Raji (cell line): ENCODE results near the gene TMEM254.

ENCODE experiments used
- POLR2A ChIP-seq: IDR thresholded peaks from 2 replicates; pipeline ENCODE4 v1.6.1; 2011; ENCODE audit warnings: low read depth, low read length, control low read depth; ENCODE audit not compliant: insufficient read depth

Gene TMEM254

GRCh38 chr10:80079312-80079719 is 851 bp downstream of the TMEM254 start:
- TF ChIP-seq POLR2A, result no peak

GRCh38 chr10:80081026-80081425 is 2.6 kb downstream of the TMEM254 start:
- TF ChIP-seq POLR2A, result no peak

DNA sequence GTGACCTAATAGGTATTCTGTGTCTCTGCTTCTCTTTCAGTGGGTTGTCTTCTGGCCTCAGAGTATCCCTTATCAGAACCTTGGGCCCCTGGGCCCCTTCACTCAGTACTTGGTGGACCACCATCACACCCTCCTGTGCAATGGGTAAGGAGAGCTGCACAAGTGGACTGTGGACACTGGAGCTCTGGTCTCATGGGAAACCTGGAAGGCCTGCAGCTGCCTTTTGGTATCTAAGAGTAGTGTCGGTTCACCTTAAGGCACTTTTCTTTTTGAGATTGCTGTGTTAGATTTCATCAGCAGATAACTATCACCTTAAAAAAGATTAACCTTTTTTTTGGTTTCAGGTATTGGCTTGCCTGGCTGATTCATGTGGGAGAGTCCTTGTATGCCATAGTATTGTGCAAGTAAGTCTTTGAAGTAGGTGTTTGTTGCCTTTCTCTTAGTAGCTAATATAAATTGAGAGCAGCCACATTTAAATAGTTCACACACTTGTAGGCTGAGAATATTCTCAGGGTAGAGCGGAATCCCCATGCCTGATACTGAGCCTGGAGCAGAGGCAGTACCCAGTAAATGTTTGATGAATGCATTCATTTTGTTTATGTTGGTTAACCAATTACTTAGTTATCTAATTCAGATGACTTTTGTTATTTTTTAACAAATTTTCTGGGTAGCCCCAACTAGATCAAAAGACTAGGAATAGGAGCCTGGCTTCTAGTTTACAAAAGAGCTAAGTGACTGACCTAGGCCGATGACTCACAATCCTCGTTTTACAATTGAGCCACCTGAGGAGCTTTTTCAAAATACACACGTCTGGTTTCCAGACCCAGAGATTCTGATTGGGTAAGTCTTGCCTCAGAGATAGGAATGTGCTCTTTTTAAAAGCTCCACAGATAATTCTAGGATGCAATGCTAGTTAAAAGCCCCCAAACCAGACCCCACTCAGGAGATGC is 3.6 kb downstream of the TMEM254 start:
- TF ChIP-seq POLR2A, result no peak

DNA sequence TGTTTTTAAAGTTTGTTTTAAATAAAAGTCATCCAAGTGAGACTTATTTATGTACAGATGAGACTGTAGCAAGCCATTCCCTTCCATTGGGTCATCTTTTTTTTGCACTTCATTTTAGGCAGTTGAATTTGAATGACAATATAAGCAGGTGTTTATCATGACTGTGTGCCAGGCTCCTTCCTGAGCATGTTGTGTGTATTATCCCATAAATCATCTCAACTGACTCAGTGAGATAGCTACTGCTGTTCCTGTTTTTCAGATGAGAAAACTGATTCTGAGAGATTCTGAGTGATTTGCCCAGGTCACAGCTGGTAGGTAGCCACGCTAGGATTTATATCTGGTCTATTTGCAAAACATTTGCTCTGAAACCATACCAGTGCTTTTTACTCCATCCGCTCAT is 11.7 kb downstream of the TMEM254 start:
- no peak for TF ChIP-seq POLR2A

DNA sequence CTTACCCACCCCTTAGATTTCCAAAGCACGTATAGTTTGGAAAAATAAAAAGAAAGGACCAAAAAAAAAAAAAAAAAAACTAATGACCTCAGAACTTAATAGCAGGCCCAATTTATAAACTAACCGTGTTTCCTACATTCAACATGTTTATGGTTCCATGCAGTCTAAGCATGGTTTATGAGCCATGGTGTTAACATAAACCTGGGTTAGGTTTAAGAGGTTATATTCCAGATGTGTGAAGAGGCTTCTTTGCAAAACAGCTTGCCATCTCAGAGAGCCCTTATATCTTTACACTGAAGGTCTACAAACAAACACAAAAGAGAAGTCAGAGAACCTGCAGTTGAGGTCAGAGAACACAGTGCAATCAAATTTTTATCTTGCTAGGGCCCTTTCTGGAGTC is 15.8 kb downstream of the TMEM254 start:
- TF ChIP-seq POLR2A, result no peak

DNA sequence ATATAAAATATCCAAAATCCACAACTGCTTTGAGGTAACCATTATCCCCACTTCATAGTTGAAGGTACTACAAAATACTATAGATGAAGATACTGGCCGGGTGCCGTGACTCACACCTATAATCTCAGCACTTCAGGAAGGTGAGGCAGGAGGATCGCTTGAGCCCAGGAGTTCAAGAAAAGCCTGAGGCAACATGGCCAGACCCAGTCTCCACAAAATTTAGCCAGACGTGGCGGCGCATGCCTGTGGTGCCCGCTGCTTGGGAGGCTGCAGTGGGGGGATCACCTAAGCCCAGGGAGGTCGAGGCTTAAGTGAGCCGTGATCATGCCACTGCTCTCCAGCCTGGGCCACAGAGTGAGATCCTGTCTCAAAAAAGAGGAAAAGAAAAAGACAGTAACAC is 21.7 kb downstream of the TMEM254 start:
- TF ChIP-seq POLR2A, result no peak

DNA sequence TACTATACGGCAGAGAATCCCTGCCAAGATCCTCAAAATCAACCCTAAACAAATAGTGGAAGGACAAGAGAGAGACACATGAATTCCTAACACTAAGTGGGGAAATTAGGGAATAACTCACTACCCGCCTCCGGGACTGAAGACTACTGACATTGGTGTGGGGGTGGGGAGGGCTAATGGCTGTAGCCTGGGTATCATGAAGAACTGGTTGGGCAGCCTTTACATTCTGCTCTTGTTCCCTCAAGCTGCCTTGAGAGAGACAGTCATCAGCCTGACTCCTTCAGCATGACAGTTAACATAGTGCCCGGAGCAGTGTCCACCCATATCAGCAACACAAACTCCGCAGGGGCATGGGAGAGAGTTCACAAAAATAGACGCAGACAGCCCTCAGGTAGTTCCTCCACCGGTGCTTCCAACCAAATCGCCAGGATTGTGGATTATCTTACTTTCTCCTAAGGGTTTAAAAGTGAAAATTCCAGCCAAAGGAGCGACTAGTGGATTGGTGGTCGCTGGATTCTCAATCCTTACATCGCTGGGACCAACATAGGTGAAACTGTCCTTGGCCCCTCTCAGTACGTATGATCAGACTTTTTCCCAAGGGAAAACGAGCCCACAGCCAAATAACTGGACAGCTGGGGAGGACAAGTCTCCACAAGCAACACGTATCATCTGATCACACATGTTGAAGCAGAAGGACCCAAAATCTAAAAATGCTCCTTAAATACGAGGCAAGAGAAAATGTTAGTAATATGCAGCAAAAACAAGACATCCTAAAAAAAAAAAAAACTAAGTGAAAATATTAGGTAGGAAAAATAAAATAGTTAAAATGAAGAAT is 22.6 kb downstream of the TMEM254 start:
- no peak for TF ChIP-seq POLR2A

GRCh38 chr10:80104066-80104926 is 25.8 kb downstream of the TMEM254 start:
- TF ChIP-seq POLR2A, result no peak

GRCh38 chr10:80108576-80109239 is 30.2 kb downstream of the TMEM254 start:
- TF ChIP-seq POLR2A, result no peak

DNA sequence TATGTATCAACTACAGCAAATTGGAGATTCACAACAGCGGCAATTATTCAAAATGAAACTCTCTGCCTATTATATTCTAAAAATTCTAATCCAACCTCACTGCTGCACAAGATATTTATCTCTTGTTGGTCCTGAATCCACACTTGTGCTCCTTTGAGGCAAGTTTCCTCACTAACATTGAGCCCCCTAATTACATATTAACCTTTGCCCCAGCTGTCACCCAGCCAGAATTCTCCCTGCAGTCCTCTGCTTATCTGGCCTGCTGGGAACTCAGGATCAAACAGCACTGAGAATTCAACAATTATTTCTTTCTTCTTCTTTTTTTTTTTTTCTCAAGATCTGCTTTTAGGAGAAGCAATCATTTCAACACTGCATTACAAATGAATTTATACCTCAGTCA is 32.5 kb downstream of the TMEM254 start:
- no peak for TF ChIP-seq POLR2A

DNA sequence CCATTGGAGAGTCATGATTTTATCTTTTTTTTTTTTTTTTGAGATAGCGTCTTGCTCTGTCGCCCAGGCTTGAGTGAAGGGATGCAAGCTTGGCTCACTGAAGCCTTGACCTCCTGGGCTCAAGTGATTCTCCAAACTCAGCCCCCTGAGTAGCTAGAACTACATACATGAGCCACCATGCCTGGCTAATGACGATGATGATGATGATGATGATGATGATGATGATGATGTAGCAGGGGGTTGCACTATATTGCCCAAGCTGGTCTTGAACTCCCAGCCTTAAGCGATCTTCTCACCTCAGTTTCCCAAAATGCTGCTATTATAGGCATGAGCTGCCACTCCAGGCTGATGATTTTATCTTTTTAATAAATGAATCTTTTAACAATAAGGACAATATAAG is 40.2 kb downstream of the TMEM254 start:
- no peak for TF ChIP-seq POLR2A

- no peak for TF ChIP-seq POLR2A
Observed at GRCh38 chr10:80122110-80122710, 43.7 kb downstream of the TMEM254 start.

DNA sequence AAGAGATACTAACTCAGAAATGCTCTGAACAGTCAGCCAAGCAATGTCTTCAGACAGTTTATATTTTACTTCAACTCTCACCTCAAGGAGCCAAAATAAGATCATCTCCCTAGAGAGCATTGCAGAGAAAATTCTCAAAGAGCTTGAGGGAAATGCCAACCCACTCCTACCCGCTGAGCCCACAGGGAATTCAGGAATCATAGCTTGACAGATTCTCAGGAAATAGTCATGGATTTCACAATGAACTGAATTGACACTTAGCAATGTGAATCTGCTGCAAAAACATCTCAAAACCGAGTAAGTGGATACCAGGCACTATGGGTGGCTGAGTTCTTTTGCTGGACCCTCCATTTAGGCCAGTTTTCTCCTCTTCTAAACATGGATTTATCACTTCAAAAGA is 44.3 kb downstream of the TMEM254 start:
- no peak for TF ChIP-seq POLR2A

GRCh38 chr10:80126876-80127275 is 48.4 kb downstream of the TMEM254 start:
- TF ChIP-seq POLR2A, result no peak
